Measurements from ENCODE around the gene CHRNB1.
A peak's percentile ranks its signal among the peaks of the same experiment; 100 is the strongest.

The CHRNB1 gene

GRCh38 chr17:7444682-7445618 is at the start of gene CHRNB1:
CHRNB1 (plus strand) TSS chr17:7445061; CDS start chr17:7445128, 67 bp downstream.
- DNase-seq: peak; percentile 9 to 34

GRCh38 chr17:7396147-7396546 is 48.7 kb upstream of the CHRNB1 start:
- no peak for DNase-seq

GRCh38 chr17:7398612-7399011 is 46.2 kb upstream of the CHRNB1 start:
- no peak for DNase-seq

- DNase-seq: peak; percentile 29 to 38
These were observed 41.7 kb upstream of the CHRNB1 start for GRCh38 chr17:7403043-7403726.

GRCh38 chr17:7403727-7403976 is 41.2 kb upstream of the CHRNB1 start:
- no peak for DNase-seq

GRCh38 chr17:7403977-7404736 is 40.7 kb upstream of the CHRNB1 start, which contains the start of gene TMEM256:
TMEM256 (minus strand) TSS chr17:7404097; CDS start chr17:7404084, 13 bp downstream.
- DNase-seq: peak; percentile 96

- DNase-seq: no peak
These were observed 40.0 kb upstream of the CHRNB1 start for GRCh38 chr17:7404737-7405349.

- no peak for DNase-seq
These were observed 39.3 kb upstream of the CHRNB1 start for GRCh38 chr17:7405350-7406234.

- no peak for DNase-seq
These were observed 38.5 kb upstream of the CHRNB1 start for GRCh38 chr17:7406235-7406825.

- no peak for DNase-seq
These were observed 37.8 kb upstream of the CHRNB1 start for GRCh38 chr17:7407082-7407481.

GRCh38 chr17:7407485-7408251 is 37.2 kb upstream of the CHRNB1 start, which contains the start of gene NLGN2:
NLGN2 (plus strand) TSS chr17:7407845; CDS start chr17:7408256, 411 bp downstream.
- no peak for DNase-seq

GRCh38 chr17:7408252-7408727 is 36.6 kb upstream of the CHRNB1 start:
- peak; percentile 21 to 25 for DNase-seq

- DNase-seq: no peak
These were observed 36.0 kb upstream of the CHRNB1 start for GRCh38 chr17:7408863-7409262.

- no peak for DNase-seq
These were observed 35.1 kb upstream of the CHRNB1 start for GRCh38 chr17:7409716-7410115.

GRCh38 chr17:7410634-7411426 is 34.0 kb upstream of the CHRNB1 start:
- no peak for DNase-seq

GRCh38 chr17:7411427-7411750 is 33.5 kb upstream of the CHRNB1 start:
- DNase-seq: no peak

GRCh38 chr17:7413346-7413985 is 31.4 kb upstream of the CHRNB1 start:
- DNase-seq: no peak

GRCh38 chr17:7414837-7415236 is 30.0 kb upstream of the CHRNB1 start:
- DNase-seq: no peak

GRCh38 chr17:7415784-7416183 is 29.1 kb upstream of the CHRNB1 start:
- no peak for DNase-seq

All from activated CD4-positive, alpha-beta T cell treated with anti-CD3 and anti-CD28 coated beads, Interleukin-2, amount 50 U/mL, for 48 hours (primary cell).